ENCODE measurements around the gene FBXW10B.

DNA sequence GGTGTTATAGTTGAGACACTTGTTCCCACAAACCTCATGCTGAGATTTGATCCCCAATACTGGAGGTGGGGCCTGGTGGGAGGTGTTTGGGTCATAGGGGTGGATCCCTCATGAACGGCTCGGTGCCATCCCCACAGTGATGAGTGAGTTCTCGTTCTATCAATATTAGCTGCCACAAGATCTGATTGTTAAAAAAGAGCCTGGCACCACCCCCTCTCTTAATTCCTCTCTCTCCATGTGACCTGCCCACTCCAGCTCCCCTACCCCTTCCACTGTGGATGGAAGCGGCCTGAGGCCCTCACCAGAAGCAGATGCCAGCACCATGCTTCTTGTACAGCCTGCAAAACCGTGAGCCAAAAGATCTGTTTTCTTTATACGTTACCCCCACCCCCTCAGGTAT lies 33.5 kb upstream of the FBXW10B start:
- TF ChIP-seq, protein P1, sequence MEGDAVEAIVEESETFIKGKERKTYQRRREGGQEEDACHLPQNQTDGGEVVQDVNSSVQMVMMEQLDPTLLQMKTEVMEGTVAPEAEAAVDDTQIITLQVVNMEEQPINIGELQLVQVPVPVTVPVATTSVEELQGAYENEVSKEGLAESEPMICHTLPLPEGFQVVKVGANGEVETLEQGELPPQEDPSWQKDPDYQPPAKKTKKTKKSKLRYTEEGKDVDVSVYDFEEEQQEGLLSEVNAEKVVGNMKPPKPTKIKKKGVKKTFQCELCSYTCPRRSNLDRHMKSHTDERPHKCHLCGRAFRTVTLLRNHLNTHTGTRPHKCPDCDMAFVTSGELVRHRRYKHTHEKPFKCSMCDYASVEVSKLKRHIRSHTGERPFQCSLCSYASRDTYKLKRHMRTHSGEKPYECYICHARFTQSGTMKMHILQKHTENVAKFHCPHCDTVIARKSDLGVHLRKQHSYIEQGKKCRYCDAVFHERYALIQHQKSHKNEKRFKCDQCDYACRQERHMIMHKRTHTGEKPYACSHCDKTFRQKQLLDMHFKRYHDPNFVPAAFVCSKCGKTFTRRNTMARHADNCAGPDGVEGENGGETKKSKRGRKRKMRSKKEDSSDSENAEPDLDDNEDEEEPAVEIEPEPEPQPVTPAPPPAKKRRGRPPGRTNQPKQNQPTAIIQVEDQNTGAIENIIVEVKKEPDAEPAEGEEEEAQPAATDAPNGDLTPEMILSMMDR (IDR thresholded peaks at IDR 0.05; ENCODE audit: insufficient read depth, low read length, poor library complexity, severe bottlenecking) = no peak
- TF ChIP-seq EZH2phosphoT487 (conservative IDR thresholded peaks at IDR 0.05; ENCODE audit: low read length) = no peak

Measured in SU-DHL-6 (cell line).